K562 (cell line): ENCODE data around the gene MBD6. TPM values are rescaled to one million over a fixed set of nuclear protein-coding genes. Genes with fewer than 3 reads are reported as not detected.

ENCODE experiments used
- CBX2 ChIP-seq: fragments of 200-600 bp; sonication (generic); IDR thresholded peaks from one replicate; pipeline ENCODE4 v1.6.1; 2012; ENCODE audit warnings: mild to moderate bottlenecking, low read length, inconsistent platforms; ENCODE audit not compliant: insufficient read depth, poor library complexity, severe bottlenecking
- CBX8 ChIP-seq: fragments of 200-600 bp; sonication (generic); IDR thresholded peaks from 2 replicates; pipeline ENCODE4 v1.6.1; 2012; ENCODE audit warnings: borderline replicate concordance, mixed run types, low read depth, mild to moderate bottlenecking, moderate library complexity, mixed read lengths, low read length, control low read depth, inconsistent platforms; ENCODE audit not compliant: poor library complexity, severe bottlenecking; ENCODE audit errors: extremely low read depth
- CREB5 ChIP-seq: fragments of 250-450 bp; sonication (Bioruptor Pico); IDR thresholded peaks from 2 replicates; pipeline ENCODE4 v1.5.0; 2020; ENCODE audit warnings: mild to moderate bottlenecking
- E2F8 ChIP-seq: fragments of 450-650 bp; IDR thresholded peaks from 2 replicates; pipeline ENCODE4 v1.7.1; 2018; ENCODE audit warnings: mild to moderate bottlenecking, low read depth; ENCODE audit not compliant: partially characterized antibody
- E4F1 ChIP-seq: fragments of 250-450 bp; sonication (Bioruptor Pico); IDR thresholded peaks from 2 replicates; pipeline ENCODE4 v1.5.0; 2021; ENCODE audit warnings: mild to moderate bottlenecking, borderline replicate concordance
- FOXP1 ChIP-seq: sonication (generic); formaldehyde crosslinking; IDR thresholded peaks from 2 replicates; pipeline ENCODE4 v1.8.0; 2022; ENCODE audit warnings: mild to moderate bottlenecking, missing genetic modification reagents
- POLR2B ChIP-seq: fragments of 450-650 bp; IDR thresholded peaks from 2 replicates; pipeline ENCODE4 v1.6.1; 2018; ENCODE audit warnings: low read depth; ENCODE audit not compliant: partially characterized antibody
- RBM22 ChIP-seq: fragments of 200-400 bp; formaldehyde crosslinking; IDR thresholded peaks from 2 replicates; pipeline ENCODE4 v1.6.1; 2018; ENCODE audit warnings: low read length, low read depth; ENCODE audit not compliant: poor library complexity, severe bottlenecking
- SMAD3 ChIP-seq: fragments of 450-650 bp; formaldehyde crosslinking; conservative IDR thresholded peaks from 2 replicates; pipeline ENCODE4 v1.4.0; 2020; ENCODE audit warnings: mild to moderate bottlenecking
- SP1 ChIP-seq: sonication (generic); formaldehyde crosslinking; IDR thresholded peaks from 2 replicates; pipeline ENCODE4 v1.8.1; 2022; ENCODE audit warnings: mild to moderate bottlenecking, missing genetic modification reagents
- ZFP1 ChIP-seq: fragments of 450-650 bp; formaldehyde crosslinking; IDR thresholded peaks from 2 replicates; pipeline ENCODE4 v1.4.0; 2020; ENCODE audit warnings: mild to moderate bottlenecking, mixed read lengths
- ZNF551 ChIP-seq: fragments of 250-450 bp; sonication (Bioruptor Pico); IDR thresholded peaks from 2 replicates; pipeline ENCODE4 v1.5.0; 2021; ENCODE audit warnings: mild to moderate bottlenecking, moderate library complexity
- ZNF644 ChIP-seq: fragments of 200-800 bp; sonication (Bioruptor generic); IDR thresholded peaks from 2 replicates; pipeline ENCODE4 v1.6.1; 2016; ENCODE audit warnings: low read depth, missing genetic modification characterization, missing compliant biosample characterization
- ZNF717 ChIP-seq: fragments of 250-450 bp; sonication (Bioruptor Pico); IDR thresholded peaks from 2 replicates; pipeline ENCODE4 v1.5.0; 2021
- polyA plus RNA-seq, 8 experiments: library from polyadenylated mRNA; depleted of rRNA in 4 of 8; stranded (reverse) in 5 of 8; unstranded in 3 of 8; fragments of >200 nt; fragmentation: Nextera tagmentation in 2 of 8; fragmentation: Illumina TruSeq in 1 of 8; extraction: Ambion mirVana in 2 of 8; extraction: Trizol in 1 of 8; gene quantifications; 2 replicates each; pipeline versions ENCODE4 v1.2.1 to v1.2.3, GENCODE V29; 2011 to 2014; ENCODE audit warnings: inconsistent platforms in 1 of 8, missing spikeins in 1 of 8
- total RNA-seq, 7 experiments: library from RNA; depleted of rRNA in 6 of 7; stranded (reverse); fragments of >200 nt in 6 of 7; fragmentation: Illumina TruSeq in 2 of 7; extraction: Trizol in 2 of 7; gene quantifications; 2 replicates each; pipeline versions ENCODE4 v1.2.1 to v1.2.3, GENCODE V29; 2011 to 2021; ENCODE audit warnings: low replicate concordance in 1 of 7
- TF ChIP-seq, protein P1 (sequence below): sonication (generic); formaldehyde crosslinking; IDR thresholded peaks from 2 replicates; pipeline ENCODE4 v1.8.0; 2022; ENCODE audit warnings: missing genetic modification reagents, mild to moderate bottlenecking, moderate library complexity, borderline replicate concordance
- TF ChIP-seq, protein P2 (sequence below): fragments of 250-450 bp; sonication (Bioruptor Pico); IDR thresholded peaks from 2 replicates; pipeline ENCODE4 v1.5.0; 2021

Gene MBD6
- total and polyA plus RNA-seq, 9 of the 15 experiments (the other 6 are each of a cell fraction or from before 2014, with no cell fraction given): 2.0 to 54.8 (median 3.8) TPM

- TF ChIP-seq E2F8 (peak; percentile 11), CBX2 (no peak), CREB5 (CRISPR knock-in tag) (peak; percentile 30; the same call in 1 of the 2 replicates), RBM22 (no peak), SMAD3 (CRISPR knock-in tag) (0 out of 2 replicates have a peak, but pooled peaks have one; percentile 5), ZFP1 (CRISPR knock-in tag) (no peak), CBX8 (no peak), POLR2B (peak; percentile 11), SP1 (0 out of 2 replicates have a peak, but pooled peaks have one; percentile 2), E4F1 (CRISPR knock-in tag) (peak; percentile 52; the same call in 1 of the 2 replicates), ZNF717 (CRISPR knock-in tag) (0 out of 2 replicates have a peak, but pooled peaks have one; percentile 7), FOXP1 (CRISPR knock-in tag) (no peak), ZNF644 (tag) (no peak), ZNF551 (CRISPR knock-in tag) (0 out of 2 replicates have a peak, but pooled peaks have one; percentile 62)
- TF ChIP-seq, protein P1, sequence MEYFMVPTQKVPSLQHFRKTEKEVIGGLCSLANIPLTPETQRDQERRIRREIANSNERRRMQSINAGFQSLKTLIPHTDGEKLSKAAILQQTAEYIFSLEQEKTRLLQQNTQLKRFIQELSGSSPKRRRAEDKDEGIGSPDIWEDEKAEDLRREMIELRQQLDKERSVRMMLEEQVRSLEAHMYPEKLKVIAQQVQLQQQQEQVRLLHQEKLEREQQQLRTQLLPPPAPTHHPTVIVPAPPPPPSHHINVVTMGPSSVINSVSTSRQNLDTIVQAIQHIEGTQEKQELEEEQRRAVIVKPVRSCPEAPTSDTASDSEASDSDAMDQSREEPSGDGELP: no peak
- TF ChIP-seq, protein P2, sequence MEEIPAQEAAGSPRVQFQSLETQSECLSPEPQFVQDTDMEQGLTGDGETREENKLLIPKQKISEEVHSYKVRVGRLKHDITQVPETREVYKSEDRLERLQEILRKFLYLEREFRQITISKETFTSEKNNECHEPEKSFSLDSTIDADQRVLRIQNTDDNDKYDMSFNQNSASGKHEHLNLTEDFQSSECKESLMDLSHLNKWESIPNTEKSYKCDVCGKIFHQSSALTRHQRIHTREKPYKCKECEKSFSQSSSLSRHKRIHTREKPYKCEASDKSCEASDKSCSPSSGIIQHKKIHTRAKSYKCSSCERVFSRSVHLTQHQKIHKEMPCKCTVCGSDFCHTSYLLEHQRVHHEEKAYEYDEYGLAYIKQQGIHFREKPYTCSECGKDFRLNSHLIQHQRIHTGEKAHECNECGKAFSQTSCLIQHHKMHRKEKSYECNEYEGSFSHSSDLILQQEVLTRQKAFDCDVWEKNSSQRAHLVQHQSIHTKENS (CRISPR knock-in tag): peak; percentile 79; the same call in 1 of the 2 replicates
Measured at GRCh38 chr12:57515408-57515933, 7.2 kb upstream of the MBD6 start (continued).
